CD4-positive, alpha-beta memory T cell (primary cell): Measurements from ENCODE around the gene ISG20. TPM values are rescaled to one million over a fixed set of nuclear protein-coding genes. Genes with fewer than 3 reads are reported as not detected.
A peak's percentile ranks its signal among the peaks of the same experiment; 100 is the strongest.

Experiments used
- CTCF ChIA-PET: fragments of 350-600 bp; sonication (Branson Sonifier 250); formaldehyde crosslinking; loops from one replicate; lab custom pipeline; 2021; ENCODE audit warnings: inconsistent platforms; ENCODE audit not compliant: partially characterized antibody; lab: Charles Lee
- POLR2A ChIA-PET: fragments of 350-600 bp; sonication (Branson Sonifier 250); formaldehyde crosslinking; loops from one replicate; lab custom pipeline; 2021; ENCODE audit not compliant: partially characterized antibody; lab: Charles Lee
- DNase-seq, 5 donors: peaks; one replicate each; pipeline versions ENCODE4 v3.0.0 to v3.0.0-alpha.2; 2020 to 2022; ENCODE audit warnings: mixed read lengths in 1 of 5
- H3K27ac ChIP-seq: one replicate; pipeline ENCODE4 v1.7.0; 2013; ENCODE audit warnings: low read depth, low read length
- H3K27me3 ChIP-seq: 2 replicates; pipeline ENCODE4 v1.7.0; 2013; ENCODE audit warnings: mild to moderate bottlenecking, low read length, moderate library complexity; ENCODE audit not compliant: insufficient read depth
- H3K36me3 ChIP-seq: 2 replicates; pipeline ENCODE4 v1.7.0; 2013; ENCODE audit warnings: mild to moderate bottlenecking, low read length, moderate library complexity; ENCODE audit not compliant: insufficient read depth
- H3K4me1 ChIP-seq: 2 replicates; pipeline ENCODE4 v1.7.0; 2013; ENCODE audit warnings: mild to moderate bottlenecking, low read length, moderate library complexity; ENCODE audit not compliant: insufficient read depth
- H3K4me3 ChIP-seq, 2 donors: one replicate each; pipeline ENCODE4 v1.7.0; 2013; ENCODE audit warnings: low read length in 2 of 2, mild to moderate bottlenecking in 1 of 2
- H3K9me3 ChIP-seq, 2 donors: one replicate each; pipeline ENCODE4 v1.7.0; 2013; ENCODE audit warnings: low read length in 2 of 2, control low read depth in 1 of 2; ENCODE audit not compliant: control insufficient read depth in 1 of 2
- H3K27ac Mint-ChIP-seq, 7 donors: one replicate each; pipeline ENCODE4 v1.8.0; 2020 to 2021; ENCODE audit warnings: mixed read lengths in 7 of 7, mild to moderate bottlenecking in 6 of 7, inconsistent platforms in 3 of 7, moderate library complexity in 3 of 7
- H3K27me3 Mint-ChIP-seq, 2 donors: one replicate each; pipeline ENCODE4 v1.8.0; 2020 to 2021; ENCODE audit warnings: mixed read lengths in 2 of 2
- H3K36me3 Mint-ChIP-seq, 2 donors: one replicate each; pipeline ENCODE4 v1.8.0; 2020 to 2021; ENCODE audit warnings: mixed read lengths in 2 of 2, inconsistent platforms in 1 of 2, mild to moderate bottlenecking in 1 of 2
- H3K4me1 Mint-ChIP-seq, 4 donors: one replicate each; pipeline ENCODE4 v1.8.0; 2020 to 2021; ENCODE audit warnings: mixed read lengths in 4 of 4, mild to moderate bottlenecking in 1 of 4
- H3K4me3 Mint-ChIP-seq, 8 donors: one replicate each; pipeline ENCODE4 v1.8.0; 2020 to 2021; ENCODE audit warnings: mixed read lengths in 8 of 8, mild to moderate bottlenecking in 7 of 8, moderate library complexity in 6 of 8, inconsistent platforms in 3 of 8
- H3K9me3 Mint-ChIP-seq, 8 donors: one replicate each; pipeline ENCODE4 v1.8.0; 2020 to 2021; ENCODE audit warnings: mixed read lengths in 8 of 8, mild to moderate bottlenecking in 5 of 8, inconsistent platforms in 3 of 8, moderate library complexity in 1 of 8
- intact Hi-C: fragments of 100-400 bp; cut with micrococcal nuclease; formaldehyde crosslinking; loops from one replicate; pipeline ENCODE4 v1.15.1; 2023
- polyA plus RNA-seq, 2 donors: library from polyadenylated mRNA; unstranded; fragments of 300-500 nt; fragmentation: Illumina TruSeq; gene quantifications; one replicate each; pipeline ENCODE4 v1.2.3, GENCODE V29; 2021
- total RNA-seq, 2 experiments: library from RNA; stranded (reverse); gene quantifications; one replicate each; pipeline ENCODE4 v1.2.3, GENCODE V29; 2021

The ISG20 gene
- total and polyA plus RNA-seq, 4 experiments from 2014 or later = 144 to 667 (median 323) TPM

DNA sequence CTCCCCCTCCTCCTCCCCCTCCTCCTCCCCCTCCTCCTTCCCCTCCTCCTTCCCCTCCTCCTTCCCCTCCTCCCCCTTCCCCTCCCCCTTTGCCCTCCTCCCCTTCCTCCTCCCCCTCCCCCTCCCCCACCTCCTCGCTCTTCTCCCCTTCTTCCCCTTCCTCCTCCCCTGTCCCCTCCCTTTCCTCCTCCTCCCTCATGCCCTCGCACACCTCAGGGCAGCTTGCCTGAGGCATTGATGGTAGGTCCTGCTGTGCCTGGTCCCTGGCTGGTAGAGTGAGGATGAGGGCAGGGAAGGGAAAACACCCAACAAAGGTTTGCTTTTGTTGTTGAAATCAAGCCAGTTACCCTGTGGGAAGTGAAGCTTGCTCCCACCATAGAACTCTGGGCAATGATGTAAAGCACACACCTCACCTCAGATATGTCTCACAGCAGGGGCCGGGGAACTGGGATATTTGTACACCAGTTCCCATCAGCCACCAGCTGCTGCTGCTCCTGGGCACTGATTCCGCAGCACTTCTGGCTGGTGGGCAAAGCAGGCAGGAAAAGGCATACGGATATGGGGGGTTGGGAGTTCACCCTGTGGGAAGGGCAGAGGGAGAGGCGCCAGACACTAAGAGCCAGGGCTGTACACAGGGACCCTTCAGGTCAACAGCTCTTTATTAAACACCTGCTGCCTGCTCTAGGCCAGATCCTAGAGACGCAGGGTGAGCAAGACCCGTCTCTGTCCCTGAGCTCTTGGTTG, 13.8 kb downstream of the ISG20 start:
- DNase-seq = no peak
- Mint-ChIP-seq H3K36me3 (peaks cover 20 to 62% of the 10 kb centered on the region in 2 donors), H3K9me3 (no peaks in the 10 kb centered on the region), H3K4me1 (peaks cover 62 to 93% (median 78%) of the 10 kb centered on the region in 4 donors), H3K27ac (peak overlapping the region; percentile 79 to 93 (median 85)), H3K4me3 (peak overlapping the region in 4 of 8 donors; percentile 55 to 68 (median 64)), H3K27me3 (no peaks in the 10 kb centered on the region)
- POLR2A ChIA-PET = interaction anchor here (1.7 kb wide), 2 partner anchors 11 to 31 kb away, joined by 4 to 7 read pairs; no protein-coding TSS in a partner anchor
- intact Hi-C loops = no loop called here
- Histone ChIP-seq H3K9me3 (no peaks in the 10 kb centered on the region), H3K27me3 (no peaks in the 10 kb centered on the region), H3K27ac (no peak overlapping the region), H3K4me1 (peaks cover 96% of the 10 kb centered on the region), H3K4me3 (no peak overlapping the region), H3K36me3 (peaks cover 5% of the 10 kb centered on the region)
- CTCF ChIA-PET = interaction anchor here (1.1 to 9.8 kb wide), 2 partner anchors 11 to 27 kb away, joined by 8 to 95 read pairs; no protein-coding TSS in a partner anchor

DNA sequence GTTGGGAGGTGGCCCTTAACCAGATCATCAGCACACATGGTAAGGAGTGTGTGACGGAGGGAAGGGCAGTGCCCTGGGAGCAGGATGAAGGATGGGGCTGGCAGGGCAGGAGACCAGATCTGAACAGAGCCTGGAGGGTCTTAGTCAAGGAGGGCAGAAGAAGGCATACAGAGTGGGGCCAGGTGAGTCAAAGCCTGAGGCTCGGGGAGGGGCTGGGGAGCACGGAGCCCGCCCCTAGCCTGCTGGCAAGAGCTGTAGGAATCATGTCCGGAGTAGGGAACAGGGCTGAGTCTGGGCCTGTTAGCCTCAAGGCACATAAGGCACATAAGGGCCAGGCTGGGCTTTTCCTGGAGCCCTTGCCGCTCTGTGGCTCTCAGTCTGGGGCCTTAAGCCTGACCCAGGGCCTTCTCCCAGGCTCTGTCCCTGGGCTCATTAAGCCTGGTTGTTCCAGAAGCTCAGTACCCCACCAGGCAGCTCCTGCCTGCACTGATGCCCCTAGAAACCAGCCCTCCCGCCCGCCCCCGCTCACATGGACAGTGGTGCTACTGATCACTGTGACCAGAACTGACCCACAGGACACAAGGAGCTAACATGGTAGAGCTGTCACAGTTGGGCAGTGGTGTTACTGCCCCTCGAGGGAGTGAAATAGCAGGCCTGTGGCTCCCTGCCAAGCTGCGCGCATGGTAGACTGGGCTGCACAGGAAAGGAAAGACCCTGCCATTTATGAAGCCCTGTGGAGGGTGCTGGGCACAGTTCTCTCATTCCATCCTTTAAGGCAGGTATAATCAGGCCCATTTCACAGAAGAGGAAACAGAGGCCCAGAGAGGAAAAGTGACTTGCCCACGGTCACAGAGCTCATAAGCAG, 14.6 kb downstream of the ISG20 start:
- Histone ChIP-seq H3K27ac (no peak overlapping the region), H3K4me3 (no peak overlapping the region), H3K36me3 (peaks cover 5% of the 10 kb centered on the region), H3K4me1 (peaks cover 90% of the 10 kb centered on the region), H3K27me3 (no peaks in the 10 kb centered on the region), H3K9me3 (no peaks in the 10 kb centered on the region)
- Mint-ChIP-seq H3K4me3 (peak overlapping the region in 4 of 8 donors; percentile 8 to 68 (median 57)), H3K27me3 (no peaks in the 10 kb centered on the region), H3K4me1 (peaks cover 54 to 92% (median 72%) of the 10 kb centered on the region in 4 donors), H3K36me3 (peaks cover 20 to 54% of the 10 kb centered on the region in 2 donors), H3K27ac (peak overlapping the region; percentile 47 to 93 (median 85)), H3K9me3 (no peaks in the 10 kb centered on the region)
- intact Hi-C loops = no loop called here
- POLR2A ChIA-PET = interaction anchor here (1.0 to 9.2 kb wide), 4 partner anchors 10 to 186 kb away, joined by 3 to 113 read pairs (median 6); partner anchors contain the start of genes MRPL46 and MRPS11
- DNase-seq = no peak
- CTCF ChIA-PET = interaction anchor here (1.1 to 9.8 kb wide), 3 partner anchors 10 to 28 kb away, joined by 8 to 95 read pairs (median 14); no protein-coding TSS in a partner anchor

DNA sequence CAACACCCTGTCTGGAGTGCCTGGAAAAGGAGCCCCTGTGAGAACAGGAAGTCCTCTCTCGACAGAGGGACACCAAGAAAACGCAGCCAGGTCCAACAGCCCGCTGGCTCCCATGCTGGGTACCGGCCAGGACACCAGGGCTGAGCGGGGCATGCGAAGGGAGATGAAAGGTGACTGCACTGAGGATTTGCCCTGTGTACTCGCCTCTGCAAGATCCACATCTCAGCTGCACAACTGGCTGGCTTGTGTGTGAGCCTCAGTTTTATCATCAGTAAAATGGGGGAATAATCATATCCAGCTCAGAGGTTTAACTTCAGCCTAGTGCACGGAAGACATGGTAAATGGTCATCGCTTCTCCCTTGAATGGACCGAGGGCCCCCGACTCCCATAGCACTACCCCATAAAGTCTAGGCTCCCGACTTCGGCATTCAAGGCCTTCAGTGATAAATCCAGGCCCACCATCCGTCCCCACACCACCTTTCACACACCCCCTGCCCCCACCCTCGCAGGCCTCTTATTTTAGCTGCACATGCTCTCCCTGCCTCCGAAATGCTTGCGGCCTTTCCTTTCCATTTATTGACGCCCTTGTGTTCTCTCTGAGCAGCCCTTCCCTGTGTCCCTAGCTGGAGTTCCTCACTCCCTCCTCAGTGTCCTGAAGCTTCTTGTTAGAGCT, 15.8 kb downstream of the ISG20 start:
- peak overlapping the region; percentile 28 to 84 (median 70) for H3K27ac Mint-ChIP-seq
- ChIA-PET POLR2A (interaction anchor here (2.1 to 9.2 kb wide), 2 partner anchors 28 to 33 kb away, joined by 13 to 113 read pairs; no protein-coding TSS in a partner anchor), CTCF (interaction anchor here (1.7 to 9.8 kb wide), 4 partner anchors 7 to 29 kb away, joined by 6 to 95 read pairs (median 14); no protein-coding TSS in a partner anchor)
- no peaks in the 10 kb centered on the region for H3K27me3 Mint-ChIP-seq
- Histone ChIP-seq H3K27me3 (no peaks in the 10 kb centered on the region), H3K36me3 (peaks cover 5% of the 10 kb centered on the region), H3K4me3 (no peak overlapping the region), H3K4me1 (peaks cover 79% of the 10 kb centered on the region), H3K9me3 (no peaks in the 10 kb centered on the region), H3K27ac (peak overlapping the region; percentile 8)
- peaks cover 49 to 91% (median 64%) of the 10 kb centered on the region in 4 donors for H3K4me1 Mint-ChIP-seq
- H3K4me3 Mint-ChIP-seq = peak overlapping the region in 2 of 8 donors; percentile 68 to 74
- no peak for DNase-seq
- peaks cover 20 to 43% of the 10 kb centered on the region in 2 donors for H3K36me3 Mint-ChIP-seq
- H3K9me3 Mint-ChIP-seq = no peaks in the 10 kb centered on the region
- intact Hi-C loops = no loop called here

DNA sequence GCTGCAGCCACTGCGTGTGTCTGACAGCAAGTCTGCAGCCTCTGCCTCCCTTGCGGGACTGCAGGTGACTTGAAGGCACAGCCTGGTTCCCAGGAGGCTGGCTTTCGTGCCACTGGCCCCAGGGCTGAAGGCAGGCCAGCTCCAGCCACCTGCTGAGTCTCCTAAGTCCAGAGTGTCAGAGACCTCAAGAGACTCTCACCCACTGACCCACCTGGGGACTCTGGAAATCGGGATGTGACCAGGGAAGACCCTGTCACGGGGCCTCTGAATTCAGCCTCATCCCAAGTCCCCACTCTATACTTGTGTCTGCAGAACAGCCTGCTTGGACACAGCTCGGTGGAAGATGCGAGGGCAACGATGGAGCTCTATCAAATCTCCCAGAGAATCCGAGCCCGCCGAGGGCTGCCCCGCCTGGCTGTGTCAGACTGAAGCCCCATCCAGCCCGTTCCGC, 16.3 kb downstream of the ISG20 start:
- Histone ChIP-seq H3K27ac (peak overlapping the region; percentile 8), H3K4me1 (peaks cover 73% of the 10 kb centered on the region), H3K9me3 (no peaks in the 10 kb centered on the region), H3K27me3 (no peaks in the 10 kb centered on the region), H3K4me3 (no peak overlapping the region), H3K36me3 (peaks cover 5% of the 10 kb centered on the region)
- H3K27me3 Mint-ChIP-seq = no peaks in the 10 kb centered on the region
- peaks cover 45 to 91% (median 63%) of the 10 kb centered on the region in 4 donors for H3K4me1 Mint-ChIP-seq
- CTCF ChIA-PET = interaction anchor here (1.0 to 9.8 kb wide), 5 partner anchors 8 to 33 kb away, joined by 4 to 95 read pairs (median 13); no protein-coding TSS in a partner anchor
- no peak for DNase-seq
- intact Hi-C loops = no loop called here
- peak overlapping the region in 4 of 8 donors; percentile 61 to 84 (median 71) for H3K4me3 Mint-ChIP-seq
- peaks cover 20 to 40% of the 10 kb centered on the region in 2 donors for H3K36me3 Mint-ChIP-seq
- H3K9me3 Mint-ChIP-seq = no peaks in the 10 kb centered on the region
- POLR2A ChIA-PET = interaction anchor here (2.1 to 9.2 kb wide), 2 partner anchors 28 to 33 kb away, joined by 13 to 113 read pairs; no protein-coding TSS in a partner anchor
- H3K27ac Mint-ChIP-seq = peak overlapping the region; percentile 17 to 90 (median 81)

DNA sequence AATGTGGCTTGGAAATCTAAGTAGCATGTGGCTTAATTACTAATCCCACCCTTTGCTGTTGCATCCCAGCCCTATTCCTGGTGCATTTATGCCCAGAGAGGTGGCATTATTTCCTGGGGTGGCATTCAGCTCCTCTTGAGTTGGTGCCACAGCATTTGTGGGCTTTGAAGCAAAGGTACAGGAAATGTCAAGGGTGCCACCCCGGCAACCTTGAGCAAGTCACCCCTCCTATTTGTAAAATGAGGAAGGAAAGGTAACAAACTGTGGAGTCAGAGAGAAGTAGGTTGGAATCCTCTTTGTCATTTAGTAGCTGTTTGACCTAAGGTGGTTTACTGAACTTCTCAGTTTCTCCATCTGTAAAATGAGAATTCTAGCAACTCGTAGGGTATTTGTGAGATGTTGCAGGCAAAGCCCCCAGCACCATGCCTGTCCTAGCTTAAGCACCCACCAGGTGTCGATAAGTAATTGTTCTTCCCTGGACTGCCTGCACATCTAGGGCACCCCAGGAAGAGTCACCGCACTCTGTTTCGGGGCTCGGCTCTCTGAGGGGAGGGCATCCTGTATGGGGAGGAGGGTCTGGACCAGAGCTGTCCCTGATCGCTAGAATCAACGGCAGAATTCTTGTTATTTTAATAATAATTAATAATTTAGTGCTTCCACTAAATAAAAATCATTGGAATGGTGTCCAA, 17.1 kb downstream of the ISG20 start:
- H3K4me1 Mint-ChIP-seq = peaks cover 47 to 91% (median 66%) of the 10 kb centered on the region in 4 donors
- H3K27me3 Mint-ChIP-seq = no peaks in the 10 kb centered on the region
- intact Hi-C loops = no loop called here
- Histone ChIP-seq H3K4me3 (peak overlapping the region in 1 of 2 donors; percentile 39), H3K9me3 (no peaks in the 10 kb centered on the region), H3K27me3 (no peaks in the 10 kb centered on the region), H3K36me3 (peaks cover 5% of the 10 kb centered on the region), H3K27ac (no peak overlapping the region), H3K4me1 (peaks cover 72% of the 10 kb centered on the region)
- H3K4me3 Mint-ChIP-seq = peak overlapping the region in 7 of 8 donors; percentile 55 to 84 (median 67)
- peaks cover 20 to 36% of the 10 kb centered on the region in 2 donors for H3K36me3 Mint-ChIP-seq
- H3K9me3 Mint-ChIP-seq = no peaks in the 10 kb centered on the region
- no peak for DNase-seq
- peak overlapping the region; percentile 65 to 90 (median 81) for H3K27ac Mint-ChIP-seq
- CTCF ChIA-PET = interaction anchor here (1.0 to 9.8 kb wide), 5 partner anchors 8 to 34 kb away, joined by 4 to 95 read pairs (median 13); no protein-coding TSS in a partner anchor
- POLR2A ChIA-PET = interaction anchor here (1.5 to 9.2 kb wide), 3 partner anchors 29 to 189 kb away, joined by 4 to 113 read pairs (median 13); partner anchors contain the start of genes MRPL46 and MRPS11
